Superior temporal gyrus (tissue), 1 donor: ENCODE measurements around the gene AP2A1.

Experiments used
- DNase-seq: peaks from one replicate; pipeline ENCODE4 v3.0.0-alpha.2; 2016; ENCODE audit errors: extremely low spot score

The AP2A1 gene

DNA sequence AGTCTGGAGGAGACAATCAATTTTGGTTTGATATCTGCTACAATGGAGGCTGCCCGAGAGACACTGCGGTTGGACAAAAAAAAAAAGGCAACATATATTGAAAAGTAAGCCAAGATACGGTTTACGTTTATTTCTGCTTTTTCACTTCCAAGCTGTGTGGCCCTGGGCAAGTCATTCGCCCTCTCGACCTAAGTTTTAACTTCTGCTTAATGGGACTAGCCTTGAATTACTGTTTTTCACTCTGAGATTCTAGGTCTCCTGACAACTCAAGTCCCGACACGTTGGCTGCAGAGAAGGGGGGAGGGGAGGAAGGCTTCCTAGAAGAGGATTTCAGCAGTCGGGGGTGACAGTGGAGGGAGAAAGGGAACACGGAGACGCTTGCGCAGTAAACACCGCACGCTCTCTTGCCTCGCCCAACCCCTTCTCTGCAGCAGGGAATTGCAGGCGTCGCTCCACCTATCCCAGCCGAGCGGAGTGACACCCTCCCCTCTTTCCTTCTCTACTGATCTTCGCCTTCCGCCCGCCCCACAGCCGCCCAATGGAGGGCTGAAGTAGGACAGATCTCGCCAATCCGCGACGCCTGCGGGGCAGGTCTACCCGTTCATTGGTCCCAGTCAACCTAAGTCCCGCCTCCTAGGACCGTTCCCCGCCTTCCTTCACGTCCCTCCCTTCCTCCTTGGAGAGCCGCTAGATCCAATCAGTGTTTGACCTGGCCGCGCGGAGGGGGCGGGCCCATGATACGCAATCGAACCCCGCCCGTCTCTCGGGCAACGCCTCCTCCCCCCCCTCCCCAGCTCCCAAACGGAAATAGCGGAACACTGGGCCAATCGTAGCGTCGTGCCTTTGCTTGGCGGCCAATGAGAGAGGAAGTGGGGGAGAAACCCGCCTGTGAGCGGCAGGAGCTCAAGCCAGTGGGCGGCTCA lies 533 bp upstream of the AP2A1 start:
- peak; percentile 100 for DNase-seq

DNA sequence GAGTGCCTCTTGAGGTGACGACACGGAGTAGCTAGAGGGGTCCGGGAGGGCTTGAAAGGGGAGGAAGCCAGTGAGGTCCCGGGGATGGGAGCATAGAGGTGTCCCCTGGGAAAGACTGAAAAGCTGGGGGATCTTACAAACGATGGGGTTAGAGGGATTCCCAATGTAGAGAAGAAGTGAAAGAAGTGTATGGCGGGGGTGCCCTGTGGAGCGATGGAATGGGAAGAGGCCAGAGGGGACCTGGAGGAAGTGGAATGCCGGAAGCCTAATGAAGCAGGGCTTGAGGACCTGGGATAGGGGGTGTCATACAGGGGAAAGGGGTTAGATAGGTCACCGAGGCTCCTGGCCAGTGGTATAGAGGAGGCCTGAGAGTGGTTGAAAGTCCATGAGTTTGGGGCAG lies 580 bp downstream of the AP2A1 start:
- DNase-seq: no peak

- DNase-seq: no peak
Observed at GRCh38 chr19:49767967-49768581, 1.3 kb downstream of the AP2A1 start.

DNA sequence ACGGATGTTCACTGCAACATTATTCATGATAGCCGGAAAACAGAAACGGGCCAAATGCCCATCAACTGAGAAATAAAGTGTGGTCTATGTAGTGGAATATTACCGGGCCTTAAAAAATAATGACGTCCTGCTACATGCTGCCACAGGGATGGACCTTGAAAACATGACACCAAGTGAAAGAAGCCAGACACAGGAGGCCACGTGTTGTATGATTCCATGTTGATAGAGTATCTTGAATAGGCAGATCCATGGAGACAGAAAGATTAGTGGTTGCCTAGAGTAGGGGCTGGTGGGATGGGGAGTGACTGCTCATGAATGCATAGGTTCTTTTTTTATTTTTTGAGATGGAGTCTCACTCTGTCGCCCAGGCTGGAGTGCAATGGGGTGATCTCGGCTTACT lies 3.7 kb downstream of the AP2A1 start:
- no peak for DNase-seq

DNA sequence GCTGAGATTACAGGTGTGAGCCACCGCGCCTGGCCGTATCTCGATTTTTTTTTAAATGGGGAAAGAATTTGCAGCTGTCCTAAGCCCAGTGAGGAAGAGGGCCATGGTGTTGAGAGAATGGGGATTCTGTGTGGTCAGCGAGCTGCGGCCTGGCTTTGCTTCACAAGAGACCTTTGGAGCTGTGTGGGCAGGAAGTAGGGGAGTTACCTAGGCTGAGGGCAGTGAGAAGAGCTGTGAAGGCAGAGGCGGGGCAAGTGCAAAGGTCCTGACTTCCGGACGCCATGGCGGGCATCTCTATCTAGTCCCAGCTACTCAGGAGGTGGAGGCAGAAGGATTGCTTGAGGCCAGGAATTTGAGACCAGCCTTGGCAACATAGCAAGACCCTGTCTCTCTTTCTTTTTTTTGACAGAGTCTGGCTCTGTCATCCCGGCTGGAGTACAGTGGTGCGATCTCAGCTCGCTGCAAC lies 4.9 kb downstream of the AP2A1 start:
- DNase-seq: no peak

DNA sequence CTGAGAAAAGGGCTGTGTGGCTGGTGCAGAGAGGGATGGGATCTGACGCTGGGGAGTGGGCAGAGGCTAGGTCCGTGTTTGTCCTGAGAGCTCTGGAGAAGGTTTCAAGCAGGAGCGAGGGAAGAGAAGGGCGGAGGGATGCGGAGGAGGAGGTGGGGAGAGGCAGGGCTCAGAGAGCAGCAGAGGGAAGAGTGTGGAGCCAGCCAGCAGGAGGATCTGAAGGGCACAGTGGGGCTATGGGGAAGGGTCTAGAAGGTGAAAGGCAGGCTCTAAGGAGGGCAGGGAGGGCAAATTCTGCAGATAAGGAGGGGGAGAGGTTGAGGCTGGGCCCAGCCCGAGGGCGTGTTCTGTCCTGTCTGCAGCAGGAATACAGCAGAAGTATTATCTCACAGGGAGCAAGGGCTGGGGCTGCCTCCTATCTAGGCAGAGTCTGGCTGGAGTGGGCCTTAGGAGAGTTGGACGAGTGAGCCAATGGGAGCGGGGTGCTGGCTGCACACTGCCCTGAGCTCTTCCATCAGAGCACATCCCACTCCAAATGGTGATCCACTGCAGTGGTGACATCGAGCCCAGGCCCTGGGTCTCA lies 6.1 kb downstream of the AP2A1 start:
- DNase-seq: no peak

DNA sequence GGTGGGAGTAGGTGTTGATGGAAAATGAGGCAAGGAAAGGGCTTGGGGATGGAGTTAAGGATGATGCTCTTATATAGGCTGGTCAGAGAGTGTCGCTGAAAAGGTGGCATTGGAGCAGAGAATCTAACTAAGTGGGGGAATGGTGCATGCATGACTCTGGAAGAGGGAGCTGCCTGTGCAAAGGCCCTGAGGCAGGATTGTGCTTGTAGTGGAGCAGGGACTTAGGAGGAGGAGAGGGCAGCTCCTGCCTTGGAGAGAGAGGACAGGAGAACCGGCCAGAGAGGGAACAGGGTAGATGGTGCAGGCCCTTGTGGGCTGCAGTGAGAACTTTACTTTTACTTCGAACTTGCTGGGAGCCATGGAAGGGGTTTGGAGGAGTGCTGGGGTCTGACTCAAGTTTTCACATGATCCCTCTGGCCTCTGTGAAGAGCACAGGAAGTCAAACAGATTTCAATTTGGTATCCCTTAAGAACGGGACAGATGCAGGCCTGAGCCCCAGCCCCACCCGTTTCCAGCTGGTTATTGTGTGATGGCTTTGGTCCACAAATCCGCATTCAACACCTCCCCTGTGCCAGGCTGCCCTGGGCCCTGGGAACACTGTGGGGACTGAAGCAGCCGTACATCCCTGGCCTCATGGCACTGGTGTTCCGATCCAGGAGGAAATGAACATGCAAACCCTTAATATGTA lies 7.0 kb downstream of the AP2A1 start:
- DNase-seq: no peak

DNA sequence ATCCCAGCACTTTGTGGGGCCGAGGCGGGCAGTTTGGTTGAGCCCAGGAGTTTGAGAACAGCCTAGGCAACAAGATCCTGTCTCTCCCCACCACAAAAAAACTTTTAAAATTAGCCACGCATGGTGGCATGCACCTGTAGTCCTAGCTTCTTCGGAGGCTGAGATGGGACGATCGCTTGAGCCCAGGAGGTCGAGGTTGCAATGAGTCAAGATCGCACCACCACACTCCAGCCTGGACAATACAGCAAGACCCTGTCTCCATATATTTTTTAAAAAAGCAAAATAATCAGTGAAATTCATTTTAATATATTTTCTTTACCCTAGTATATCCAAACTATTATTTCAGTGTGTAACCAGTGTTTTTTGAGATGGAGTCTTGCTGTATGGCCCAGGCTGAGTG lies 8.2 kb downstream of the AP2A1 start:
- no peak for DNase-seq

DNA sequence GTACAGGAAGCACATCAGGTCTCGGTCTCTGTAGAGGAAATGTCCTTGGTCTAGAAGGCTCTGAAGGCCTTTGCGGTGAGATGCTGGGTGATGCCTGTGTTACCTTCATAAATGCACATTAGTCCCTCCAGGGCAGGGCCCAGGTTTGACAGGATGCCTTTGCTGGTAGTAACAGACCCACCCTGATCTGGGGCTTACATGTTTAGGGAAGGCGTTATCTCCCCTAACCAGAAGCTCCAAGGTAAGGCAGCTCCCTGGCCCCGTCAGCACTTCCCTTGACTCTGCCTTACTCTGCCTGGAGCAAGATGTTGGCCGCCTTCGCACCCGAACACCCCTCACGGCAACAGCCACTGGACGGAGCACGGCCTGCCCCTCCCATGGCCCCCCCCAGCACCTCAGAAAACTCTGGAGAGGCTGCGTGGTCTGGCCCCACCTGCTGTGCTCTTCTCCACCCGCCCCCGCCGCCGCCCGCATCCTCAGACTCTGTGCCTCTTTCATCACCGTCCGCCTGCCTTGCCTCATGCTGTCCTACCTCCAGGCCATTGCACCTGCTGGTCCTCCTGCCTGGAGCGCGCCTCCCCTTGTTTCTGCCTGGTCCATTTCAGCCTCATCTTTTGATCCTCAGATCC lies 9.1 kb downstream of the AP2A1 start:
- no peak for DNase-seq

GRCh38 chr19:49776371-49776764 lies 9.6 kb downstream of the AP2A1 start:
- DNase-seq: no peak

GRCh38 chr19:49779731-49780555 lies 13.1 kb downstream of the AP2A1 start:
- DNase-seq: no peak

- no peak for DNase-seq
Observed at GRCh38 chr19:49780861-49781260, 14.1 kb downstream of the AP2A1 start.

GRCh38 chr19:49781394-49781793 lies 14.6 kb downstream of the AP2A1 start:
- DNase-seq: no peak

DNA sequence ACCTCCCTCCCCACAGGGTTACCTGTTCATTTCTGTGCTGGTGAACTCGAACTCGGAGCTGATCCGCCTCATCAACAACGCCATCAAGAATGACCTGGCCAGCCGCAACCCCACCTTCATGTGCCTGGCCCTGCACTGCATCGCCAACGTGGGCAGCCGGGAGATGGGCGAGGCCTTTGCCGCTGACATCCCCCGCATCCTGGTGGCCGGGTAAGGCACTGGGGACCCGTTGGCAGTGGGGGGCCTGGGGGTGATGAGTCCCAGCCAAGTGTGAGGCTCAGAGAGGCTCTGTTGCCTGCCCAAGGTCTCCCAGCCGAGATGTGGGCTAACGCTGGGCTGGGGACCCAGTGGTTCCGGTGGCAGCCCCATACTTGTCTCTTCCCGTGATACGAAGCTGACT lies 15.7 kb downstream of the AP2A1 start:
- no peak for DNase-seq

- DNase-seq: no peak
Observed at GRCh38 chr19:49786376-49786820, 19.6 kb downstream of the AP2A1 start.

DNA sequence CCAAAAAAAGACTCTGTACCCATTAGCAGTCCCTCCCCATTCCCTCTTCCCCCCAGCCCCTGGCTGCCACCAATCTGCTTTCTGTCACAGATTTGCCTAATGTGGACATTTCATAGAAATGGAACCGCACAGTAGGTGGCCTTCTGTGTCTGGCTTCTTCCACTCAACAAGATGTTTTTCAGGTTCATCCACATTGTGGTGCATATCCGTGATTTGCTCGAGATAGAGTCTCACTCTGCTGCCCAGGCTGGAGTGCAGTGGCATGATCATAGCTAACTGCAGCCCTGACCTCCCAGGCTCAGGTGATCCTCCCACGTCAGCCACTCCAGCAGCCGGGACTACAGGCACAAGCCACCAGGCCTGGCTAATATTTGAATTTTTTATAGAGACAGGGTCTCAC lies 20.9 kb downstream of the AP2A1 start:
- no peak for DNase-seq

- no peak for DNase-seq
Observed at GRCh38 chr19:49788857-49789256, 22.1 kb downstream of the AP2A1 start.

DNA sequence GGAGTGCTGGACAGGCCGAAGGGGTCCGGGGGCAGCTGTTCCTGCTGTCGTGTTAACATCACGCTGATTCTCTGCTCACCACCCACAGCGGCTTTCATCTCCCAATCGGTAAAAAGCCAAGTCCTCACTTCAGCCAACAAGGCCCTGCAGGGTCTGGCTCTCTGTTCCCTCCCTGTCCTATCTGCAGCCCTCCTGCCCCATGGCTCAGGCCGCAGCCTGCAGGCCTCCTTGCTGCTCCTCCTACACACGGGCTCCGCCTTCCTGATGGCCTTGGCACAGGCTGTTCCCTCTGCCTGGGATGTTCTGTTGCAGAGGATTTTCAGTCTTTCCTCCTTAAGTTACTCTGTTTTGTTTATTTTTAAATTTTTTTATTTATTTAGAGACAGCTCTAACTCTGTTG lies 24.1 kb downstream of the AP2A1 start:
- no peak for DNase-seq

GRCh38 chr19:49791776-49792445 lies 25.1 kb downstream of the AP2A1 start:
- no peak for DNase-seq

- DNase-seq: no peak
Observed at GRCh38 chr19:49792829-49793560, 26.2 kb downstream of the AP2A1 start.
